Measurements from ENCODE around the gene CD9.
A peak's percentile ranks its signal among the peaks of the same experiment; 100 is the strongest.

CD9 gene

GRCh38 chr12:6163416-6164060 is 36.7 kb upstream of the CD9 start:
- no peak for TF ChIP-seq TAF1 (IDR thresholded peaks at IDR 0.05; ENCODE audit: low read depth, low read length)
- TF ChIP-seq SPI1 (IDR thresholded peaks at IDR 0.05; ENCODE audit: low read depth, low read length), result no peak
- no peak for TF ChIP-seq POU2F2 (IDR thresholded peaks at IDR 0.05; ENCODE audit: low read depth, low read length)
- TF ChIP-seq PAX5 (IDR thresholded peaks at IDR 0.05; ENCODE audit: insufficient read depth, low read length, severe bottlenecking), result no peak
- no peak for TF ChIP-seq POLR2AphosphoS5 (IDR thresholded peaks at IDR 0.05; ENCODE audit: low read depth, low read length)
- no peak for TF ChIP-seq POLR2A (IDR thresholded peaks at IDR 0.05; ENCODE audit: low read depth, low read length)
- no peak for DNase-seq (ENCODE audit: insufficient read length, low spot score)
- FAIRE-seq, result no peak

- TF ChIP-seq TAF1 (IDR thresholded peaks at IDR 0.05; ENCODE audit: low read depth, low read length) (no peak), SPI1 (IDR thresholded peaks at IDR 0.05; ENCODE audit: low read depth, low read length) (no peak), PAX5 (IDR thresholded peaks at IDR 0.05; ENCODE audit: insufficient read depth, low read length, severe bottlenecking) (no peak), POLR2A (IDR thresholded peaks at IDR 0.05; ENCODE audit: low read depth, low read length) (no peak), POU2F2 (IDR thresholded peaks at IDR 0.05; ENCODE audit: low read depth, low read length) (no peak), POLR2AphosphoS5 (IDR thresholded peaks at IDR 0.05; ENCODE audit: low read depth, low read length) (no peak)
Measured at GRCh38 chr12:6165395-6165794, 34.8 kb upstream of the CD9 start.

GRCh38 chr12:6166808-6167207 is 33.4 kb upstream of the CD9 start:
- TF ChIP-seq POU2F2 (IDR thresholded peaks at IDR 0.05; ENCODE audit: low read depth, low read length), result no peak
- no peak for FAIRE-seq
- DNase-seq (ENCODE audit: insufficient read length, low spot score), result no peak

More at GRCh38 chr12:6165395-6165794, 34.8 kb upstream of the CD9 start:
- DNase-seq (ENCODE audit: insufficient read length, low spot score) (no peak), FAIRE-seq (no peak)

GRCh38 chr12:6167327-6168280 is 32.6 kb upstream of the CD9 start:
- peak; percentile 84 for FAIRE-seq
- peak; percentile 36 for DNase-seq (ENCODE audit: insufficient read length, low spot score)
- TF ChIP-seq TAF1 (IDR thresholded peaks at IDR 0.05; ENCODE audit: low read depth, low read length) (no peak), PAX5 (IDR thresholded peaks at IDR 0.05; ENCODE audit: insufficient read depth, low read length, severe bottlenecking) (no peak), POU2F2 (IDR thresholded peaks at IDR 0.05; ENCODE audit: low read depth, low read length) (peak; percentile 84; the same call in 1 of the 2 replicates), POLR2A (IDR thresholded peaks at IDR 0.05; ENCODE audit: low read depth, low read length) (no peak), SPI1 (IDR thresholded peaks at IDR 0.05; ENCODE audit: low read depth, low read length) (no peak)

GRCh38 chr12:6171409-6172015 is 28.7 kb upstream of the CD9 start:
- no peak for TF ChIP-seq POU2F2 (IDR thresholded peaks at IDR 0.05; ENCODE audit: low read depth, low read length)
- FAIRE-seq, result no peak
- DNase-seq (ENCODE audit: insufficient read length, low spot score), result no peak

- FAIRE-seq, result no peak
- TF ChIP-seq POLR2AphosphoS5 (IDR thresholded peaks at IDR 0.05; ENCODE audit: low read depth, low read length), result no peak
- no peak for TF ChIP-seq POLR2A (IDR thresholded peaks at IDR 0.05; ENCODE audit: low read depth, low read length)
- TF ChIP-seq POU2F2 (IDR thresholded peaks at IDR 0.05; ENCODE audit: low read depth, low read length), result no peak
- no peak for TF ChIP-seq TAF1 (IDR thresholded peaks at IDR 0.05; ENCODE audit: low read depth, low read length)
- no peak for TF ChIP-seq SPI1 (IDR thresholded peaks at IDR 0.05; ENCODE audit: low read depth, low read length)
- no peak for TF ChIP-seq PAX5 (IDR thresholded peaks at IDR 0.05; ENCODE audit: insufficient read depth, low read length, severe bottlenecking)
- no peak for DNase-seq (ENCODE audit: insufficient read length, low spot score)
Measured at GRCh38 chr12:6172086-6172485, 28.1 kb upstream of the CD9 start.

GRCh38 chr12:6172862-6173261 is 27.3 kb upstream of the CD9 start:
- no peak for DNase-seq (ENCODE audit: insufficient read length, low spot score)
- no peak for FAIRE-seq
- TF ChIP-seq POU2F2 (IDR thresholded peaks at IDR 0.05; ENCODE audit: low read depth, low read length) (no peak), TAF1 (IDR thresholded peaks at IDR 0.05; ENCODE audit: low read depth, low read length) (no peak), POLR2AphosphoS5 (IDR thresholded peaks at IDR 0.05; ENCODE audit: low read depth, low read length) (no peak), SPI1 (IDR thresholded peaks at IDR 0.05; ENCODE audit: low read depth, low read length) (no peak), POLR2A (IDR thresholded peaks at IDR 0.05; ENCODE audit: low read depth, low read length) (no peak), PAX5 (IDR thresholded peaks at IDR 0.05; ENCODE audit: insufficient read depth, low read length, severe bottlenecking) (no peak)

- no peak for TF ChIP-seq POLR2AphosphoS5 (IDR thresholded peaks at IDR 0.05; ENCODE audit: low read depth, low read length)
- no peak for TF ChIP-seq POLR2A (IDR thresholded peaks at IDR 0.05; ENCODE audit: low read depth, low read length)
- DNase-seq (ENCODE audit: insufficient read length, low spot score) (no peak), FAIRE-seq (no peak)
Measured at GRCh38 chr12:6177642-6178358, 22.4 kb upstream of the CD9 start.

GRCh38 chr12:6178981-6179761 is 21.0 kb upstream of the CD9 start:
- DNase-seq (ENCODE audit: insufficient read length, low spot score) (no peak), FAIRE-seq (no peak)
- TF ChIP-seq POLR2AphosphoS5 (IDR thresholded peaks at IDR 0.05; ENCODE audit: low read depth, low read length) (no peak), SPI1 (IDR thresholded peaks at IDR 0.05; ENCODE audit: low read depth, low read length) (no peak), POU2F2 (IDR thresholded peaks at IDR 0.05; ENCODE audit: low read depth, low read length) (no peak), PAX5 (IDR thresholded peaks at IDR 0.05; ENCODE audit: insufficient read depth, low read length, severe bottlenecking) (no peak), POLR2A (IDR thresholded peaks at IDR 0.05; ENCODE audit: low read depth, low read length) (no peak), TAF1 (IDR thresholded peaks at IDR 0.05; ENCODE audit: low read depth, low read length) (no peak)
